HG03135 (cell line): ENCODE results near the gene LBX2.
"Not testable (repeated sequence)": the region's sequence is repeated elsewhere in the genome, so short reads cannot be mapped to it uniquely, and the experiment has no call there.

Experiments
- ATAC-seq: cut with Tn5 transposase; IDR thresholded peaks from one replicate; pipeline ENCODE4 v1.9.1; 2021; ENCODE audit warnings: mild to moderate bottlenecking, moderate library complexity; ENCODE audit not compliant: unreplicated experiment

LBX2 gene

DNA sequence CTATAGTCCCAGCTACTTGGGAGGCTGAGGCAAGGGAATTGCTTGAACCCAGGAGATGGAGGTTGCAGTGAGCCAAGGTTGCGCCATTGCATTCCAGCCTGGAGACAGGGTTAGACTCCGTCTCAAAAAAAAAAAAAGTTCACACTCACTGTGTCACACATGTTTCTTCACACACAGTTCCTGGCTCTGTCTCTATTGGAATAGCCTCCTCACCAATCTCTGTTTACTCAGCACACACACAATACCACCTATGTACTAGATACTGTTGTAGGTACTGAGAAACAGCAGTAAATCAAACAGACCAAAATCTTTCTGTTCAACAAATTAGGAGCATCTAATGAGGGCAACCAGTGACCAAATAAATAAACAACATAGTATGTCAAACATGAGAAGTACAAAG is 13.3 kb downstream of the LBX2 start:
- no peak for ATAC-seq

DNA sequence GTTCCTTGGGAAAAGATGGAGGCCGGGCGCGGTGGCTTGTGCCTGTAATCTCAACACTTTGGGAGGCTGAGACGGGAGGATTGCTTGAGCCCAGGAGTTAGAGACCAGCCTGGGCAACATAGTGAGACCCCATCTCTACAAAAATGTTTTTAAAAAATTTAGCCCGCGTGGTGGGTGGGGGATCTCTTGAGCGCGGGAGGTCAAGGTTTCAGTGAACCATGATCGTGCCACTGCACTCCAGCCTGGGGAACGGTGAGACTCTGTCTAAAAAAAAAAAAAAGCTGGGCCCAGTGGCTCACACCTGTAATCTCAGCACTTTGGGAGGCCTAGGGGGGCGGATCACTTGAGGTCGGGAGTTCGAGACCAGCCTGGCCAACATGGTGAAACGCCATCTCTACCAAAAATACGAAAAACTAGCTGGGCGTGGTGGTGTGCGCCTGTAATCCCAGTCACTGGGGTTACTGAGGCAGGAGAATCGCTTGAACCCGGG is 15.7 kb downstream of the LBX2 start:
- ATAC-seq = not testable (repeated sequence)

DNA sequence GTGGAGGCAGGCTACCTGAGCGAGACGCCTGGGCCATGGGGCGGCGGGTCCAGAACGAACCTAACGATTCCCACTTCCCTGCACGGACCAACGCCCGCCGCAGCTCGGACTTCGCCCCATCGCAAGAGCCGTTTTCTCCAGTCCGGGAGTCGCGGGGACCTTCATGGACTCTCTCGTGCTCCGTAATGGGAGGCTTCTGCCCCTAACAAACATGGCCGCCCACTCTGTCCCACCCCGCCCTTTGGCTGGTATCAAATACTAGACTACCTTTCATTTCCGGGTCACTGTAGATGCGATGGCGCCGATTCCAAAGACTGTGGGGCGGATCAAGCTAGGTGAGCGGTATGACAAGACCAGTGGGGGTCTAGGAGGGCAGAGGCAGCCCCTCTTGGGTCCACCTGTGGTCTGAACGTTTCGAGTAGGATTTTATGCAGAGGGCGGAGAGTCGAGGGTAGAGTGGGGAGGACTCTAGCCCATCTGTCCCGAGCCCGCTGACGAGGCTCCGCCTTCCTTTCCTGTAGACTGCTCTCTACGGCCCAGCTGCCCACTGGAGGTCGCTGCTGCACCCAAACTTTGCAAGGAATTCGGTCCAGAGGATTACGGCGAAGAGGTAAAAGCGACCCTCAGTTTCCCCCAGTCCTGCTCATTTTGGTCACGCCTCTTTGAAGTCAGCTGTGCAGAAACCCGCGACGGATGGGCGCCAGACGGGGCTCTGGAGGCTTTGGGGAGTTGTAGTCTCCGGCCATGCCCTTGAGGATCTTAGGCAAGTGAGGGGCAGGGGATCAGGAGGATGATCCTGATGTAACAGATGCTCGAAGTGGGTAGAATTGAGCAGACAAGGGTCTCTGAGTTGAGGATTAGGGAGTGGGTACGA is 16.4 kb downstream of the LBX2 start, which contains the start of the genes CCDC142 and TTC31:
Gene CCDC142 (minus strand): TSS at position 198 of the 874 bp plus-strand sequence. CDS start 161 bp downstream, at position 37.
Gene TTC31 (plus strand): TSS at position 281 of the 874 bp plus-strand sequence. CDS start 15 bp downstream, at position 296.
- peak; percentile 86 for ATAC-seq

DNA sequence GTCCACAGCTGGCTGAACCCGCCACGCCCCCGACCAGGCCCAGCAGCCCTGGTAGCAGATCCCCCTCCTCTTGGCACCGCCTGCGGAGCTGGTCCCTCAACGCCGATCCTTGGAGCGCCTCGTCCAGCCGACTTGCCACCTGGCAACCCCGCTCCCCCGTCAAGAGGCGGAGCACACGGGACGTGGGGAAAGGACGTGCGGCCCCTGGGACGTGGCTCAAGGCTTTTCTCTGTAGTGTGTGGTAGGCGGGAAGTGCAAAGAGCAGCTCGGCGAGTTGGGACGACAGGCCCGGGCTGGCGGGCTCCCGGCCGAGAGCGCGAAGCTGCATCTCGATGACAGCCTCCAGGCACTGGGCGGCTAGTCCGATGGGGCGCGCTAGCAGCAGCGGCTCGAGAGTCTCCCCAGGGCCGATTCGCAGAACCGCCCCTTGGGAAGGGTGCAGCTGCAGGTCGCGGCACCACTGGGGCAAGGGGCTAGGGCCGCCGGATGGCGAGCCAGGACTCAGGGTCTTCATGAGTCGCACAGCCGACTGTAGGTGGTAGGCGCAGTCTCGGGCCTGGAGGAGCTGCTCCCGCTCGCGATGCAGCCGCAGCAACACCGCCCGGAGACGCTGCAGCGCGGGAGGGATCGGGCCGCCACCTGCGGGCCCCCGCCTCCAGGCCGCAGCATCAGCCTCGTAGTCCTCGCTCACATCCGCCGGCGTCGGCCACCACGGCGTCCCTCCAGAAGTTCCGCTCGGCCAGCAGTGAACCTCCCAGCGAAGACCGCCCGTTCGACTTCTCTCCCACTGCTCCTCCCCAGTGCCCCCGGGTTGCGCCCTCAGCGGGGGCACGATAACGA is 17.2 kb downstream of the LBX2 start:
- ATAC-seq = peak; percentile 41

DNA sequence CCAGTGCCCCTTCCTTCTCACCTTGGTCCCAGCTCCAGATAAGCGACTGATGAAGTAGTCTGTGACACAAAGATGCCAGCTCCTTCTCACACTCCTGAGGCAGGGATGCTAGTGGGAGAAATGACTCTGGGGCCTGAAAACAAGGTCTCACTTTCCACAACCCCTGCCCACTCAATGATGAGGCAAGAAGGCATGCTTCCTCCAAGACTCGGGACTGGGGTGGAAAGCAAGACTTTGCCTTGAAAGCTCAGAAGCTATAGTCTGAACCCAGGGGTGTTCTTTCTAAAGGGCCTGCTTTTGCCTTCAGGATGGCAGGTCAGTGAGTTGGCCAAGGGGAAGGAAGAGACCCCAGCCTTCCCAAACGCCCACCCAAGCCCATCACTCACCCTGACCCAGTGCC is 18.0 kb downstream of the LBX2 start:
- ATAC-seq = no peak

DNA sequence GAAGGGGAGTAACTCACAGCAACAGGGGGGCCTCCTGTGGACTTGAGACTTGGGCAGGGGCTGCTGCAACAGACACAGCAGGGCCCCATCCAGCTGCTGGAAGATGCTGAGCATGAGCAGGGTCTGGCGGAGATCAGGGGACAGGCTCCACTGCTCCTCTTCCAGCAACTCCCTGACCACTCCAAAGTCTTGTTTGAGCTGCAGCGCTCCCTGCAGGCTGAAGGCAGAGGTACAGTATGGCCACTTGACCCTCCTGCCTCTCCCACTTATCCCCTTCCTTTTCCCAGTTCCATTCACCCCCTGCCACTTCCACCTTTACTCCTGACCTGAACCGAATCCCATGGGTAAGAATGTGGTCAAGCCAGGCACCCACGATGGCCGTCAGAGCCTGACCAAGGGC is 24.5 kb downstream of the LBX2 start:
- no peak for ATAC-seq

DNA sequence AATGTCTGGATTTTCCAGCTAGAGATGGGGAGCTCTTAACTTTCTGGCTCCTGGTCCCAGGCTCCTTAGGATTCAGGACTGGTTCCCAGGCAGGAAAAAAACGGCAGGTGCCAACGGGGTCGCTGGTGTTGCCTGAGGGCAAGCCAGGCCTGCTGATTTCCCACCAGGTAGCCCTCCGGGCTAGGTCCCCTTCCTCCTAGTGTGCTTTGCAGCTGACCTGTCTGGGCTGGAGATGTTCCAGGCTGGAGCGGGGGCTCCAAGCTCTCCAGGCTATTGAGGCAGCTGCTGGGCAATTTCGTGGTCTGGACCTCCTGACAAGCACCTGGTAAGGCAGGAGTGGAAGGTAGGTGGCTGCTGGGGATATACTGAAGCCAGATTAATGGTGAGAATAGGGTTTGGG is 24.9 kb downstream of the LBX2 start:
- no peak for ATAC-seq

DNA sequence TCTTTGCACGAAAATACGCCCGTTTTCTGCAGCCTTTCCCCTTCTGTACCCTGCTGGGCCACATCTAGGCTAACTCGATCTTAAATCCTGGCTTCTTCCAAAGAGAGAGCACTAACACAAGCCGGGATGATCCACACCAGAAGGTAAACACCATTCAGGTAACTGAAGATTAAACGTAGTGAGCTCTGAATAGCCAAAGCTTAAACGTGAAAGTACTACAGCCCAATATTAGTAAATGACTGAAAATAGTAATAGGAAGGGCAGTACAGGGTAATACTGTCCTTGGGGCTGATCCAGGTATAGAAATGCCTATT is 26.5 kb downstream of the LBX2 start:
- no peak for ATAC-seq

DNA sequence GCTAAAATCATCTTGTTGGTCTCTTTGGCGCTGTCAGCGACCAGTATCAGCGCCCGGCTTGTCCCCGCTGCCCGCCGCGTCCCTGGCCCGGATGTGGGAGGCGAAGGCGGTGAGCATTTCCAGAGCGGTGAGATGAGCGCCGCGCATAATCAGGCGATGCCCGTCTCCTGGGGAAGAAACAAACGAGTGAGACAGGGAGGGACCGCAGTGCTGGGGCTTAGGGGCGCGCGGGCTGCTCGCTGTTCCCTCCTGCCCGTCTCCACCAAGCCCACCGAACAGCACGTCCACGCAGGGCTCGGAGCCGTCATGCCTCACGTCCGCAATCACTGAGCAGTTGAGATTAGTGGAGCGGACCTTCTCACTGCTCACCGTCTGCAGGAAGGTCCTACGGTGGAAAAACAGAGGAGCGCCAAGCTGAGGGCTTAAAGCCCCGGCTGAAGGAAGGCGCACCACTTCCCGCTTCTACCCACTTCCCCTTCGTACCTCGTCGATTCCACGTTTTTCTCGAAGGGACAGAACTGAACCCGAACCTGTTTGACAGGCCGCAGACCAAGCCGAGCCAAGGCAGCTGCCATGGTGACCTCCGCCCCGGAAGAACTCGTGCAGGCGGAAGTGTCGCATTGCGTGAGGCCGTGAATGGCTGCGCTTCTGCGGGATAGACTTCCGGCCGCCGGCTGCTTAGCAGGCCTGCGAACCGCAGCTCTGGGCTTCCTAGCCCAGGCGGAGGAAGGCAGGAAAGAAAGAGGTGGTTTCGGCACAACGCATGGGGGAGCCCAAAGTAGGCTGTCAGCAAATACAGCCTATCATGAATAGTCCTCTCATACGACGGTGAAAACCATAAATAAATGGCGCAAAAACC is 27.1 kb downstream of the LBX2 start, which contains the start of gene MRPL53:
Gene MRPL53 (minus strand): TSS at position 595 of the 859 bp plus-strand sequence. CDS start 20 bp downstream, at position 575.
- ATAC-seq = peak; percentile 79

DNA sequence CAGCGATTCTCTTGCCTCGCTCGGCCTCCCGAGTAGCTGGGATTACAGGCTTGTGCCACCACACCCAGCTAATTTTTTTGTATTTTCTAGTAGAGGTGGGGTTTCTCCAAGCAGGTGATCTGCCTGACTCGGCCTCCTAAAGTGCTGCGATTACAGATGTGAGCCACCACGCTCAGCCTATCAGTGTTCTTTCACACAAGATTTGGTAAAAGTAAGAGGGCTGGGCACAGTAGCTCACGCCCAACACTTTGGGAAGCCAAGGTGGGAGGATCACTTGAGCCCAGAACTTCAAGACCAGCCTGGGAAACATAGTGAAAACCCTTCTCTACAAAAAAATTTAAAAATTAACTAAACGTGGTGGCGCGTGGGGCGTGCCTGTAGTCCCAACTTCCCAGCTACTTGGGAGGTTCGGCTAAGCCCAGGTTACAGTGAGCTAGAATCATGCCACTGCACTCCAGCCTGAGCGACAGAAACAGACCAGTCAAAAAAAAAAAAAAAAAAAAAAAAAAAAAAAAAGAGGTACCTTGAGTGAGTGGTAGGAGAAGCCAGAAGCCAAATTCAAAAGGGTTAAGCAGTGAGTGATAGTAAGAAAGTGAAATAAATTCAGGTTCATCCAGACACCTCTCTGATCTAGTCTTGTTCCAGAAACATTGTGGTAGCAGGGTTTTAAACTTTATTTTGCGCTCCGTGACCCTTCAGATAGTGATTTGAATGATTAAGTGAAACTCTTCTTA is 27.9 kb downstream of the LBX2 start:
- ATAC-seq = no peak

DNA sequence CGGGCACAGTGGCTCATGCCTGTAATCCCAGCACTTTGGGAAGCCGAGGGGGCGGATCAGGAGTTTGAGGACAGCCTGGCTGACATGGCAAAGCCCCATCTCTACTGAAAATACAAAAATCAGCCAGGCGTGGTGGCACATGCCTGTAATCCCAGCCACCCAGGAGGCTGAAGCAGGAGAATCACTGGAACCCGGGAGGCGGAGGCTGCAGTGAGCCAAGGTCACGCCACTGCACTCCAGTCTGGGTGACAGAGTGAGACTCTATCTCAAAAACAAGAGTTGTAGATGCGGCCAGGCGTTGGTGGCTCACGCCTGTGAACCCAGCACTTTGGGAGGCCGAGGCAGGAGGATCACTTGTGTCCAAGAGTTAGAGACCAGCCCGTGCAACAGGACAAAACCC is 28.7 kb downstream of the LBX2 start:
- not testable (repeated sequence) for ATAC-seq

DNA sequence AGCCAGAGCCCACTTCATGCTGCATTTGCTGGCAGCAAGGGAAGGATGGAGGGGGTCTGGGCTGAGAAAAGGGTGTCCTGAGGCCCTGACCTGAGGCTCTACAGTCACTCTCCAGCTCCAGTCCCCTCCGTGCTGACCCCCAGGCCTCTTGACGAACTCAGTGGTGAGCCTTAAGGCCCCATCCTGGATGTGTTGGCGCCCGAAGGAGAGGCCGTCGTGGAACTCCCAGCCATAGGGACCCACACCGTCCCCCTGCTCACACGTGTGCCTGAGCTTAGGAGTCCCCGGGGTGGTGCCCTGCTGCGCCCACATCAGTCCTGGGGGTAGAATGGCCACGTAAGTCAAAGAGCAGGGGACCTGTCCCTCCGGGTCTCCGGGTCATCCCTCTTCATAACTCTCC is 35.0 kb downstream of the LBX2 start:
- ATAC-seq = no peak

DNA sequence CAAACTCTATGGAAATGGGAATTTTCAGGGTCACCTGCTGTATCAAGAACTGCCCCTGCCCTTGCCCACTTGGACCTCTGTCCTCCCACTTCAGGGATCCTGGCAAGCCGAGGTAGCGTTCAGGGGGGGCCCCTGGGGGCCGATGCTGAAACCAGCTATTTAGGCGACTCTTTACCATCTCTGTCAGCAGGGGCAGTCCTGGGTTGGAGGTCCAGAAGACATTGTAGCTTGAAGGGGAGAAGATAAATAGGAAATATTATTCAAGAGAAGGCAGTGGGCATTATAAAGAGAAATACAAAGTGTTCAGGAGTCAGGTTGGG is 36.7 kb downstream of the LBX2 start:
- ATAC-seq = no peak

DNA sequence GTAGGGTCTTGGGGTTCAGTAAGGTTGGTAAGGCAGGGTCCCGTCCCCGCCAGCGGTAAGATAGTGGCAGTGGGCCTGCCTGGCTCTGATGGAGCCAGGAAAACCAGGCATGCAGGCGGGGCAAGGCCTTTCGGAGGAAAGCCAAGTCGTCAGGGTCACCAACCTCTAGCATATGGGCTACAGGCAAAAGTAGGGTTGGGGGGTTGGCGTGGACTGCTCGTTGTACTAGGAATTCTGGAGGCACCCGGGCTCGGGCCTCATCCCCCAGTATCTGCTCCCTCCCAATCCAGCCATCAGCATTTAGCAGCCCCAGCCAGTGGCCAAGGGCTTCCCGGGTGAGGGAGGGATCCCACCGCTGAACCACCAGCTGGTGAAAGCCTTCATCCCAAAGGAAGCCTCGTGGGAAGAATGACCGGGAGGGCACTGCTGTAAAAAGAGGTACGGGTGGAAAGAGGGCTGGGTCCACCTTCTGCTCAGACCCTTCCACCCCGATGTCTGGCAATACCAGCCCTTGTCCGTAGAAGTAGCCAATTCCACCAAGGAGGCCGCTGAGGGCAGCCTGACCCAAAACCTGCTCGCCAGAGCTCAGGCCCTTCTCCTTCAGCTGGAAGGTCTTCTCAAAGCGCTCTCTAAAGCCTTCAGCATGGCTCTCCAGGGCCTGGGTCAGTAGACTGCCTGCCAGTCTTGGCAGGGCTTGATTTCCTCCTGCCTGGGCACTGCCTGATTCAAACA is 37.2 kb downstream of the LBX2 start:
- no peak for ATAC-seq

DNA sequence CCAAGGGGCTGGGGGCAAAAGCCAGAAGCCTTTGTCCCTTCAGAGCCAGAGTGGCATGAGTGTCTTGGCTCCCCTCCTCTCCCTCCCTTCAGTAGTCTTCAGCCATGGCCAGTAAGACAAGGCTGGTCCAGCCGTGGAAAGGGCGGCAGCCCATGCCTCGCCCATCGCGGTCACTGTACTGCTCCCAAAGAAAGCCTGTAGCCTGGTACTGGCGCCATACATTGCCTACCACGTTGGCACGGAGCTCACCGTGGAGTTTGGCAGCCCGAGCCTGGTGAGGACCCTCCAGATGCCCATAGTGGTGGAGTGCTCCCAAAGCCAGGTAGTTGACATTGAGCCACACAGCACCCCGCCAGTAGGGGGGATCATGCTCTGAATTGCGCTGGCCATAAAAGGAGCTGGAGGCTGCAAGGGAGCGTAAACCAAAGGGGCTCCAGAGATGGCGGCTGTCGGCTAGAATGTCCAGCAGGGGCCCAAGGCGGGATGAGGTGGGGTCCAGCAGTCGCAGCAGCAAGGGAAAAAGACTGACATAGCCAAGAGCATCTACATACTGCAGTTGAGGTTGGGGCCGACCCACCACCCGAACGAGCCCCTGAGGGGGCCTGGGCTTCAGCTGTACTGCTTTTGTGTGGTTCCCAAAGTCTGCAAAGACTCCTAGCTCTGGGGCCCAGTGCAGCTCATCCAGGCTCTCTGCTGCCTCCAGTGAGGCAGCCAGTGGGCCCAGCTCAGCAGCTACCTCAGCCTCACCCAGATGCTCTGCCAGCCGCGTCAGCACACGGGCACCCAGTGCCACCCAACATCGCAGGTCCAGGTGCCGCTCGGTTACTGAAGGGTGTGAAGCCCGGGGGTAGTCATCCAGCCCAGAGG is 38.0 kb downstream of the LBX2 start:
- no peak for ATAC-seq

DNA sequence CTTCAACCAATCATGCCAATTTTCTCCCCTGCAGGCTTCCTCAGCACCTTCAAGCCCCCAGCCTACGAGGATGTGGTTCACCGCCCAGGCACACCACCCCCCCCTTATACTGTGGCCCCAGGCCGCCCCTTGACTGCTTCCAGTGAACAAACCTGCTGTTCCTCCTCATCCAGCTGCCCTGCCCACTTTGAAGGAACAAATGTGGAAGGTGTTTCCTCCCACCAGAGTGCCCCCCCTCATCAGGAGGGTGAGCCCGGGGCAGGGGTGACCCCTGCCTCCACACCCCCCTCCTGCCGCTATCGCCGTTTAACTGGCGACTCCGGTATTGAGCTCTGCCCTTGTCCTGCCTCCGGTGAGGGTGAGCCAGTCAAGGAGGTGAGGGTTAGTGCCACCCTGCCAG is 39.2 kb downstream of the LBX2 start:
- not testable (repeated sequence) for ATAC-seq

DNA sequence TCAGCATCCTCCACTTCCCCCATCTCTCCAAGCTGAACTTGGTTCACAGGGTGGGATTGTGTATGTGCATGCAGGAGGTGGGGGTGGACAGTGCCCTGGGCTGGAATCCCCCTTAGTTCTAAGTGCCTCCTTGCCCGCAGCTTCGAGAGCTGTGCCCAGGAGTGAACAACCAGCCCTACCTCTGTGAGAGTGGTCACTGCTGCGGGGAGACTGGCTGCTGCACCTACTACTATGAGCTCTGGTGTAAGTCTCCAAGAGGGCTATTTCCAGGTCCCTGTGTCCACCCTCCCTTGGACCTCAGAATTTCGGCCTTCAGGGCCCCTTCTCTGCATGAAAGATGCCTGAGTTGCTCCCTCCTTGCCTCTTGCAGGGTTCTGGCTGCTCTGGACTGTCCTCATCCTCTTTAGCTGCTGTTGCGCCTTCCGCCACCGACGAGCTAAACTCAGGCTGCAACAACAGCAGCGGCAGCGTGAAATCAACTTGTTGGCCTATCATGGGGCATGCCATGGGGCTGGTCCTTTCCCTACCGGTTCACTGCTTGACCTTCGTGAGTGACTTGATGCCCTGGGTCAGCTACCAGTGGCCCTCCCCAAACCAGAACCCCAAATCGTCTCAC is 39.8 kb downstream of the LBX2 start:
- not testable (repeated sequence) for ATAC-seq

DNA sequence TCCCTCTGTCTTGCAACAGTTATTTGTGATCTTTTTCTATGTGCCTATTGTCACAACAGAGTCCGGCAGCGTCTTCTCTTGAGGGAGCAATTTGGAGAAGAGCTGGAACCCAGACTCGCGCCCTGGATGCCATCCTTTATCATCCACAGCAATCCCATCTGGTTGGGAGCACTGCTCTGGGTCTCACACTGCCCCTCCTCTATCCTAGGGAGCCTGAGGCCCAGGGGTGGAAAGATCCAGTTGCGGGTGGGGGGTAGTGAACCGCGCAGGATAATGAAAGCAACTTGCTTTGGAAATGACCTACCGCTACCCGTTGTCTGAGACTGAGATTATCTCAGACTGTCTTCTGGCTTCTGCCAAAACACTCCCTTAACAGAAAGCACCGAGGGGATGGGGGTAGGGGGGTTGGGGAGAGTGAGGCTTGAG is 40.5 kb downstream of the LBX2 start:
- ATAC-seq = no peak
